ENCODE results near the gene GPD1L. TPM values are rescaled to one million over a fixed set of nuclear protein-coding genes. Genes with fewer than 3 reads are reported as not detected.
"Not testable (repeated sequence)": the region's sequence is repeated elsewhere in the genome, so short reads cannot be mapped to it uniquely, and the experiment has no call there.

GPD1L gene
- total RNA-seq, 1 experiment from 2014 or later, result 6.7 TPM

DNA sequence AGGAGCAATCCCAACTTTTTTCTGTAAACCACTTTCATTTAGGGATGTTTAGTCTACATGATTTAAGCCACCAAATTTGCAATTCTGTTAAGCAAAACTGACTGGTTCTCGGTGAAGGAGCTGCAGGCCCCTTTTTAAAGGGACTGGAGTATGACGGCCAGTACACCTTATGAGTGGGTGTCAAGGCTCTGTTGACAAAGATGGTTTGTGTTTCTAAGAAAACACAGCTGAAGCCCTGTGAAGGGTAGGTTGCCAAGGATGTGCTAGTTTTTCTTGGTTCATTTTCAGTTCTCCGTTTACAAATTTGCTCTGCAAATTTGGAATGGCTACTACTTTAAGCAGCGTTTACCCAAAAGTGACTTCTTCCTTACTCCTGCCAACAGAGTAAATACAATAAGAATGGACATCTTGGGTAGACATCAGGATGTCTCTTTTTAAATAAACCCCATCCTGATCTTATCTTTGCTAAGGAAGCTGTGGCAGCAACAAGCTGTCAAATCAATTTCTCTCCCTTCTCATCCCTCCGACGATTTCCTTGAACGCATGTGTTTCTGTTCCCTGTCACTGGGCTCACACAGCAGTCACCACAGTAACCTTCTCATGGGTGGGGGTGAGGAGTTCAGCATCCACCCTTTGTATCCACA is 73.8 kb downstream of the GPD1L start:
- DNase-seq (ENCODE audit: low read depth), result no peak

DNA sequence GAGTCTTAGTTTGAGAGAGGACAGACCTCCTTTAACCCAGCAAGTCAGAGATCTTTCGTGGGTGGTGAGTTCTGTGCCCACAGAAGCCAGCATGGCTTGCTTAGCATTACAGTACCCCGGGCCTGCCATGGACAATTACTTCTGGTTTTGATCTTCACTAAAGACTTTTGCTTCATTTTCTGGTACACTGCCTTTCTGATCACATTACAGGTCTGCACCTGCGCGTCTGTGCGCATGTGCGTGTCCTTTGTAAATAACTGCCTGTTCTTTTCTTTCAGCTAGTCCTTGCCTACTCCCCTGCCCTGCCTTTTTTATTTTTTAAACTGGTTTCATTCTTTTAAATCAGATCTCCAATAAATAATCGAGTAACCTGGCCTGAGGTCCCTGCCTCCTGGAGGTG is 74.9 kb downstream of the GPD1L start:
- no peak for DNase-seq (ENCODE audit: low read depth)

DNA sequence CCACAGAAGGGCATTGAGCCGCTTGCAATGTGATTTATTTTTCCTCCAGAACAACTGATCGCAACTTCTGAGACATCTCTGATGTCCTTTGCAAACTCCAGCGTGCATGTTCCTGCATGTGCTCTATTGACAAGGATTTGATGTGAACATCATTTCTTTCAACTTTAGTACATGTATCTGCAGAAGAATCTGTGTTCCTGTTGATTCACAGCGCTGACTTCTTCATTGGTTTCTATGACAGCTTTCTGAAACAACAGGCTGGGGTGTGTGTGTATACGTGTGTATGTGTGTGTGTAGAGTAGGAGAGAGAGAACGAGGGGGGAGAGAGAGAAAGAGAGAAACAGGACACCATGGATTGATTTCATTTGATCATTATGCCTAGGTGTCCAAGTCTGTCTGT is 75.4 kb downstream of the GPD1L start:
- DNase-seq (ENCODE audit: low read depth), result no peak

DNA sequence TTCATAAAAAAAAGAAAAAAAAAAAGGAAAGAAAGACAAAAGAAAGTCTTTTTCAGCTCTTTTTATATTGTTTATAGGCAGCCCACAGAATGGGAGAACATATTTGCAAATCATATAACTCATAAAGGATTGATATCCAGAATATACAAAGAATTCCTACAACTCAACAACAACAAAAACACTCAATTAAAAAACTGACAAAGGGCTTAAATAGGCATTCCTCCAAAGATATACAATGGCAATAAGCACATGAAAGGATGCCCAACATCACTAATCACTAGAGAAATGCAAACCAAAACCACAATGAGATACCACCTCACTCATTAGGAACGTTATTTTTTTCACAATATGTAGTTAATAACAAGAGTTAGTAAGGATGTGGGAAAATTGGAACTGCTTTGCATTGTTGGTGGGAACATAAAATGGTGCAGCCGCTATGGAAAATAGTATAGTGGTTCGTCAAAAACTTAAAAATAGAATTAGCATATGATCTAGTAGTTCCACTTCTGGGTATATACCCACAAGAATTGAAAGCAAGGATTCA is 77.8 kb downstream of the GPD1L start:
- DNase-seq (ENCODE audit: low read depth), result no peak

DNA sequence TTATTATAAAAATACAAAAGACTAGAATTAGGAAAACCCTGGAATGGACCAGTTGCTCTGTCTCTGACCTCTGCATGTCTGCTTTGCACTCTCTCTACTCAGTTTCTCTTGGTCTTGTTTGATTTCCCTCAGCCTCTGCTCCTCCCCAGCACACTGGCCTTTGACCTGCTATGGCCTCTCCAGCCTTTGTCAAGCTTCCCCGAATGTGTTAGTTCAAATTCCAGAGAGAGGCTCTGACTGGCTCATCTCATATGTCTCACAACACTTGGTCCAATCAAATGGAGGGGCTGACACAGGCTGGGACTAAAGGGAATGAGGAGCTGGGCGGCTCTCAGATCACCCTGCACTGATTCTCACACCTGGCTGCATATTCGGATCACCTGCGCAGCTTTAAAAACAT is 79.7 kb downstream of the GPD1L start:
- no peak for DNase-seq (ENCODE audit: low read depth)

DNA sequence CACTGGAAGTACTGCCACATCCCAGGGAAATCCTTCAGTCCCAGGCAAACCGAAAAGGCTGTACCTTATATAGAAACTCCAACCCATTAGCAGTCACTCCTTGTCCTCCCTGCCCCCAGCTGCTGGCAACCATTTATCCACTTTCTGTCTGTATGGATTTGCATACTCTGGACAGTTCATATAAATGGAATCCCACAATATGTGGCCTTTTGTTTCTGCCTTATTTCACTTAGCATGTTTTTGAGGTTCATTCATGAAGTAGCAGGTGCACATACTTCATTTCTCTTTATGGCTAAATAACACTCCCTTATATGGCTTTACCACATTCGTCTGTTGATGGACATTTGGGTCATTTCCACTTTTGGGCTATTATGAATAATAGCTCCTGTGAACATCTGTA is 80.5 kb downstream of the GPD1L start:
- no peak for DNase-seq (ENCODE audit: low read depth)

DNA sequence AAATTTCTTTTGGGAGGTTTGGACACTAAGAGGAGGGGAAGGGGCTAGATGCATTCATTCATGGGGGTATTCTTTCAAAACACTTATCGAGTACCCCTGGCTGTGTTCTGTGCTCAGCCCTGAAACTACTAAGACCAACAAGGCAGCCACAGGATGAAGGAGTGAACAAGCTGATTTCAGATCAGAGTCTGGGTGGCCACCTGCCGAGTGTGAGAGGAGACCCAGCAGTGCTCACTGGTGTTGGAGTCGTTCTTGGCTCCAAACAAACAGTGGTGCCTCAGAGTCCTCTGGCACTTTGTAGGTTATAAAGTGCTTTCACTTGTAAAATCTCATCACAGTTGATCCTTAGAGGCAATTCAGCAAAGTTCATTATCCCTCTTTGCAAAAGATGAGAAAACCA is 83.3 kb downstream of the GPD1L start:
- DNase-seq (ENCODE audit: low read depth), result no peak

DNA sequence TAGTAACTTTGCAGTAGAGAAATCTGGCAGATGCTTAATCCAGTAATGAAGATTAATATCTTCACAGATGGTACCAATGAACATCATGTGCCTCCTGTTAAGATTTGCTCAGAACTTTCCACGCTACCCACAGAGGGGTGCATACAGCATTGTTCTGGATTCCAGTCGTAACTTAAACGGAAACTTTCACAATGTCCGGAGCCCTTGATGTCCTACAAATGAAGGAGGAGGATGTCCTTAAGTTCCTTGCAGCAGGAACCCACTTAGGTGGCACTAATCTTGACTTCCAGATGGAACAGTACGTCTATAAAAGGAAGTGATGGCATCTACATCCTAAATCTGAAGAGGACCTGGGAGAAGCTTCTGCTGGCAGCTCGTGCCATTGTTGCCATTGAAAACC is 84.1 kb downstream of the GPD1L start:
- DNase-seq (ENCODE audit: low read depth), result not testable (repeated sequence)

DNA sequence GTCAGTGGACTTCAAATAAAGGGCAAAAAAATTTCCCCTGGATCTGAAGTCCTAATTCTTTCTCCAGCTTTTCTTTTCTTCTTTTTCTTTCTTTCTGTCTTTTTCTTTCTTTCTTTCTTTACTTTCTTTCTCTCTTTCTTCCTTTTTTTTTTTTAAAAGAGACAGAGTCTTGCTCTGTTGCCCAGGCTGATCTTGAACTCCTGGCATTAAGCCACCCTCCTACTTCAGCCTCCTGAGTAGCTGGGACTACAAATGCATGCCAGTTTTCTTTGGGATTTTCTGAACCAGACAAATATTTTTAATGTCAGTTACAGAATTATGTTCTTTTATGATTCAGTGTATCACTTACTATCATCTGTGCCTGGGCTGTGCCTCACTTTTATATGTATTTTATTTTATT is 86.7 kb downstream of the GPD1L start:
- DNase-seq (ENCODE audit: low read depth), result no peak

DNA sequence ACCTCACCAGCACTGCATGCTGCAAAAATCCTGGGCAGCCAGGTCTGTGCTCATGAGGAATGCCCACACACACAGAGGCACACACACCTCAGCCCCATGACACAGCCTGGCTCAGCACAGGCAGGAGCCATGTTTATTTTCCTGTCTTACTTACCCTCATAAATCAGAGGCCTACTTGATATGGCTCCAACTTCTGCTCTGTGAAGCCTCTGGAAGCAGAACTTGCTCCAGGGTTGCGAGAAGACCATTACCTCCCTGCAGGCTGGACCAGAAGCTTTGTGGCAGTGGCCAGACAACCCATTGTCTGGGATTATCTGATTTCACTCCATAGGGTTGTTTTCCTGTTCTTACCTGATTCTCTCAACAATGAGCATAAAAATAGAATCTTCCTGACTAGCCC is 88.2 kb downstream of the GPD1L start:
- DNase-seq (ENCODE audit: low read depth), result peak; percentile 4

DNA sequence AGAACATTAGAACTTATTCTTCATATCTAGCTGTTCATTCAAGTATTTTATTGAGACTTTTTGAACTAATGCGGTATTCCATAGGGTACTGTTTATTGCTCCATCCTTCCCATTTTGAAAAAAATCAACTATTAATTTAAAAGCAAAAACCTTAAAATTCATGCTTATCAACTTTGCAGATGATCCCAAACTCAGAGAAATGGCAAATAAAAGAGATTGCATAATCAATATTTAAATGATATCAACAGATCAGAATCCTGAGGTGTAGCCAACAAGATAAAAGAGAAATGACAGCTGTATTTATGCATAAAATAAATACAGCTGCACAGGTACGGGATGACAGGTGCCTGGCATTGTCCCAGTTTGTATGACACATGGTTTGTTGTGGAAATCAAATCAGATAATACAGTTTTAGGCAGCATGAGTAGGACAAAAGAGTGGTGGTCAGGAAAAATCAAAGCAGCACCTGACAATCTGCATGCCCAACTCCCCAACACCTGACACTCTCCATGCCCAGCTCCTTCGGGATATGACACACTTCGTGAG is 89.6 kb downstream of the GPD1L start:
- DNase-seq (ENCODE audit: low read depth), result no peak

DNA sequence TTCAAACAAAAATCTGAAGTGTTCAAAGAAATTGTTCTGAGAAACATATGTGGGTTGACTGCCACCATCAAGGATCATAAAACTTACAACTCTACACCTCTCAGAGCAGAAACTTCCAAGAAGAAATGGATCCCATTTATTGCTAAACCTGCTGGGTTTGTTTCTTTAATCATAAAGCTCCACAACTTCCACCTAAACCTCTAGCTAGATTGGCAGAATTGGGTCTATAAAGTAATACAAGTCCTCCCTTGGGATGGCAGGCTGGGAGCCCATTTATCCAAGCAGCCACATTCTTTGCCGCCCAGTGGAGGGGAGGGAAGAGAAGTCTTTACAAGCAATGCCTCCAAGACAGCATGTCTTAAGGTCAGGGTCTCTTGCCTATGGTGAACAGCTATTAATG is 91.6 kb downstream of the GPD1L start:
- no peak for DNase-seq (ENCODE audit: low read depth)

DNA sequence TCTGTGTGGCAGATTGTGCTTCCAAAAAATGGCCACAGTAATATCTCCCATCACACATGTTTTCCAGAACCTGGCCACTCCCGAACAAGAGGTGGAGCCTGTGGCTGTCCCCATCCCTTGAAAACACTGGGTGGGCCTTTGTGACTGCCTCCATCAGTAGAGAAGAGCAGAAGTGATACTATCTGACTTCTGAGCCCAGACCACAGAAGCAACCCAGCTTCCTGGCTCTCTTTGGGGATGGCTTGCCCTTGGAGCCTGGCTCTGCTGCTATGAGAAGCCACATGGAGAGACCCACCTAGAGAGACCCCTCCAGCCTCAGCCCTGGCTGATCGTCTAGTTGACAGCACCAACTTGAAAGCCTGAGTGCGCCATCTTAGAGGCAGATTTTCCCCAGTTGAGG is 92.3 kb downstream of the GPD1L start:
- DNase-seq (ENCODE audit: low read depth), result no peak

DNA sequence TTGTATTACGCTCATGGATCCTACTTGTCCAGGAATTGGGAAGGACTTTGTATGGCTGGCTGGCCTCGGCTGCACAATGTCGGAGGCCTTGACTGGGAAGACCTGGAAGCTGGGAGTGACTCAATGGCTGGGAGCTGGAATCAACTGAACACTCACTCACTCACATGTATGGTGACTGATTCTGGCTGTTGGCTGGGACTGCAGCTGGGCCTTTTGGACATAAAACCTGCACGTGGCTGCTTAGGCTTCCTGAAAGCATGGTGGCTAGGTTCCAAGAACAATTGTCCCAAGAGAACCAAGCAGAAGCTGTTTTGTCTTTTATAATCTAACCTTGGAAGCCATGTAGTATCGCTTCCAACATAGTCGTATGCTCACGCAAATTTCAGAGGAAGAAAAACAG is 94.1 kb downstream of the GPD1L start:
- DNase-seq (ENCODE audit: low read depth), result peak; percentile 7

DNA sequence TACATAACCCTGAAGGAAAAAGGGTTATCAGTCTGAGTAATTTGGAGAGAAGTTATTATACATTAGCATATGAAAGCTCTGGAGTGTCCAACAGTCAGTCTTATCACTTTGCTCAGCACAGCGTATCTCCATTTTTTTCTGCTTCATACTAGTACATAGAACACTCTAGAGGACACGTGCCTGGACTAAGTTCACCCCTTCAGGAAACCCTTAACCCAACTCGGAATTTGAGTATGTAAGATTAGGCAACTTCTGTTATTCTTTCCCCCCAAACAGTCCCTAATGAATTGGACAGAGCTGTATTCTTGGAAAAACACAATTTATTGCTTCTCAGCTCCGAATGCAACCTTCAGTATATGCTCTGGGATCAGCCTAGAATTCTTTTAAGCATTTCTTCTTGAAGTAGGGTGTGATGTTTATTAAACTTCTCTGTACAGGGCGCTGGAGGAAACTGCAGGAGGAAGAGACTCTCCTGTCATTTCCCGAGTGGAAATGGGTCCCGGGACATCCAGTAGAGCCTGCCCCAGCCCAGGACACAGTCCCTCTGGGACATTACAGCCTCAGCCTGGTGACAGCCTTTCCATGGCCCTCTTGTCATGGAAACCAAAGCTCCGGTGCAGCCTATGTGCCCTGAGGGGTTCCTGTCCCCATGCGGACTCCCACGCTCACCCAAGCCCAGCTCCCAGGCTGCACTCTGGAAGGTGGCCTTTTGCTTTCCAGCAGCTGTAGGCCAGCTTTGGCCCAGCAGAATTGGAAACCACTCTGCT is 94.8 kb downstream of the GPD1L start:
- no peak for DNase-seq (ENCODE audit: low read depth)

DNA sequence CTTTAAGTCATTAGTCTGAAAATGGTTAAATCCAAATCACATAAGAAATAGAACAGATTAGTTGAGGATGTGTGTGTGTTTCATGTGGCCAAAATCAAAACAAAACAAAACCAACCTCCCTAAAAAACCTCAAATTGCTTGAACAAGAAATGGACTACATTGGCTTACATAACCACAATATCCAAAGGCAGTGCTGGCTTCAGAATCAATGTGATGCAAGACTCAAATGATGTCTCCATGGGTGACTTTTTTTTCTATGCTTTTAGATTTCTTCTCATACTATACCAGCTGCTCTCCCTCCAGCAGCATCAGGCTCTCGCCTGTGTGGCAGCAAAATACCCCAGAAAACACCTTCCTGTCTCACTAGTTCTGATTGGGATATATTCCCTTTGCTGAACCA is 96.1 kb downstream of the GPD1L start:
- DNase-seq (ENCODE audit: low read depth), result no peak

DNA sequence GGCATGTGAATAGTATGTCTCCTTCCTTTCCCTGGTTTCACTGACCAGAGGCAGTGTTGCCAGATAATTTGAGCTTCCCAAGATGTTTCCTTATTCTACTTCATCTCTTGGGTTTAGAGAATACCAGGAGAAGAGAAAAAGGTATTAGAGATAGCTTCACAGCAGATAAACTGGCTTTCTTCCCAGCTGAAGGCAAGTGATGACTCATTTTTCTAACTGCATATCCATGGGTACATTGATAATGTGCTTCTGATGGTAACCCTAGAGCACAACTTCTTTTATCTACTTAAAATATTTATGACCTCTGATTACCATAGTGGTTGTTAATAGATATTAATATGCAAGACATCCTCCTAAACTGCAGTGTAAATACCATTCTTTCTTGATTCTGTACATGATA is 97.4 kb downstream of the GPD1L start:
- no peak for DNase-seq (ENCODE audit: low read depth)

DNA sequence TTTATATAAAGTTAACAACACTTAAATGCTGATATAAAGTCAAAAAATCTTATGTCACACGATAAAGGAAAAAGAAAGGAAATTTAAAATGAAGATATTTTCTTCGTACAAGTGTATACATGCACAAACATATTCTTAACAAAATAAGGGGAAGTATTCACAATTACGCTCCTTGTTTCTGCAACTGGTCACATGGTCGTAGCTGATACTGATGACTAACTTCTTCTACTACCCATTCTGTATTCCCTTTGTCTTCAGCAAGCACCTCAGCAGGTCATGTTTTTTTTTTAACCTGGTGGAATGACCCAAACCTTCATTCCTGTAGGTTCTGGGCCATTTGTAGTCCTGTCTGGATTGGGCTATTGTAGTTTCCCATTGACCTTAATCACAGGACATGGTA is 102.0 kb downstream of the GPD1L start:
- DNase-seq (ENCODE audit: low read depth), result no peak

DNA sequence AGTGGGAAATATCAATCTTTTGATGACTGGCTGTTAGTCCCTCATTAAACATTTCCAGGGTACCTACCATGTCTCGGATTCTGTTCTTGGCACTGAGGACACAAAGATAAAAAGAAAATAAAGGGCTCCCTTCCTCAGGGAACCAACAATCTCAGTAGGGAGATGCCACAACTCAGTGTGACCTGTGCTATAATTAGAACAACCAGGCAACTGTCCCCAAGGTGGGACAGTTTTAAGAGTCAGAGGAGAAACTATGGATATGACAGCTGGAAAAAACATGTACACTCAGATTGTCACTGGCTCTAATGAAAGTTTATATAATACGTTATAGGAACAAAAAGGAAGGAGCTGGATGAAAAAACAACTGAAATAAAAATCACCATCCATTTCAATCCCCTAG is 108.8 kb downstream of the GPD1L start:
- no peak for DNase-seq (ENCODE audit: low read depth)

DNA sequence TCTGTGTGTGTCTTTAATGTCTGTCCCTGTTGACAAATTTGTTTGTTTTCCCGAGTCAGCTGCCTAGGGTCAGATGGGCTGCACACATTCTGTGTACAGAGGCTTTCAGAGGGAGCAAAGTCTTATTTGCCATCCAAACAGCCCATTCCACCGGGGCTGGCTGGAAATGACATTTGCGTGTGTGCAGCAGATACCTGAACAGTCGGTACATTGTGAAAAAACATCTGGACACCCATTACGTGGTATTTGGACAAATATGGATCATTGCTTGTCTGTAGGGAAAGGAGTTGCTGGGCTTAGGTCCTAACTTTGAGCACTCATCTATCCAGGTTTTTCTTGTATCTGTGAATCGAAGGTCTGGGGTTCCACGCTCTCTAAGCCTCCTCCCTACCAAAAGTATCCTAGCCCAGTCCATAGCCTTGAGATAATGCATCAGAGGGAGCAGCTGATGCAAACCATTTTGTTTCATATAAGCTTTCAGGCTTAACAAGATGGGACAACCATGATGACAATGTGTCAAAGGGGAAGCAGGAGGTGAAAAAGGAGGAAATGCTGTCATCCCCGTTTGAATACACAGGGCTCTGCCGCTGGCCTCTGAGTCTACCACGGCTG is 109.9 kb downstream of the GPD1L start:
- no peak for DNase-seq (ENCODE audit: low read depth)

DNA sequence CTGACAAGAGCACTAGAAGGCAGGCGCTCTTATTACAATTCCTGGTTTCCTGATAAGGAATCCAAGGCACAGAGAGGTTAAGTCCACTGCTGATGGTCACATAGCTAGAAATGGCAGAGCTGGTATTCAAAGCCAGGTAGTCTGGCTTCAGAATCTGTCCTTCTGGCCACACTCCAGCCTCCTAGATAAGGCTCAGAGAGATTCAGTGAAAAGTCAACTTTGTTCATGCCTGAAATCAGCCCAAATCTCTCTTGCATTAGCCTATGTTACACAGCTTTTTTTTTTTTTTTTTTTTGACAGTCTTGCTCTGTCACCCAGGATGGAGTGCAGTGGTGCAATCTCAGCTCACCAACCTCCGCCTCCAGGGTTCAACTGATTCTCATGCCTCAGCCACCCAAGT is 110.9 kb downstream of the GPD1L start:
- DNase-seq (ENCODE audit: low read depth), result no peak

Data from Daoy (cell line).